Measurements from ENCODE around the gene DNAI7.

DNAI7 gene

GRCh38 chr12:25101092-25101445, 93.9 kb downstream of the DNAI7 start:
- H3K4me3 Mint-ChIP-seq = no peak overlapping the region
- H3K27ac Mint-ChIP-seq = no peak overlapping the region
- H3K27me3 Mint-ChIP-seq = no peaks in the 10 kb centered on the region

GRCh38 chr12:25100194-25101091, 94.5 kb downstream of the DNAI7 start:
- Mint-ChIP-seq H3K27me3 (no peaks in the 10 kb centered on the region), H3K36me3 (ENCODE audit: low read depth) (peaks cover 45% of the 10 kb centered on the region), H3K27ac (no peak overlapping the region), H3K4me1 (ENCODE audit: low read depth) (peaks cover 3% of the 10 kb centered on the region), H3K9me3 (no peaks in the 10 kb centered on the region), H3K4me3 (no peak overlapping the region)
- no peak for DNase-seq

More at GRCh38 chr12:25101092-25101445, 93.9 kb downstream of the DNAI7 start:
- H3K4me1 Mint-ChIP-seq (ENCODE audit: low read depth) = peaks cover 3% of the 10 kb centered on the region
- DNase-seq = no peak
- H3K36me3 Mint-ChIP-seq (ENCODE audit: low read depth) = peaks cover 42% of the 10 kb centered on the region
- no peaks in the 10 kb centered on the region for H3K9me3 Mint-ChIP-seq

- Mint-ChIP-seq H3K36me3 (ENCODE audit: low read depth) (peaks cover 51% of the 10 kb centered on the region), H3K27me3 (no peaks in the 10 kb centered on the region), H3K27ac (no peak overlapping the region), H3K9me3 (no peaks in the 10 kb centered on the region), H3K4me3 (no peak overlapping the region), H3K4me1 (ENCODE audit: low read depth) (peaks cover 3% of the 10 kb centered on the region)
- DNase-seq = no peak
Observed at GRCh38 chr12:25099010-25099409, 96.0 kb downstream of the DNAI7 start.

GRCh38 chr12:25089738-25090137, 105.2 kb downstream of the DNAI7 start:
- Mint-ChIP-seq H3K36me3 (ENCODE audit: low read depth) (peaks cover 81% of the 10 kb centered on the region), H3K4me1 (ENCODE audit: low read depth) (peaks cover 31% of the 10 kb centered on the region), H3K9me3 (peaks cover 5% of the 10 kb centered on the region), H3K27ac (peak overlapping the region; percentile 54), H3K4me3 (no peak overlapping the region), H3K27me3 (no peaks in the 10 kb centered on the region)
- DNase-seq = no peak

- H3K27me3 Mint-ChIP-seq = no peaks in the 10 kb centered on the region
- H3K36me3 Mint-ChIP-seq (ENCODE audit: low read depth) = peaks cover 76% of the 10 kb centered on the region
- peak overlapping the region; percentile 44 for H3K27ac Mint-ChIP-seq
- H3K4me1 Mint-ChIP-seq (ENCODE audit: low read depth) = peaks cover 31% of the 10 kb centered on the region
- DNase-seq = no peak
- no peak overlapping the region for H3K4me3 Mint-ChIP-seq
- no peaks in the 10 kb centered on the region for H3K9me3 Mint-ChIP-seq
Observed at GRCh38 chr12:25087596-25087995, 107.4 kb downstream of the DNAI7 start.

GRCh38 chr12:25084816-25085215, 110.1 kb downstream of the DNAI7 start:
- H3K9me3 Mint-ChIP-seq = no peaks in the 10 kb centered on the region
- H3K4me3 Mint-ChIP-seq = no peak overlapping the region
- H3K27me3 Mint-ChIP-seq = no peaks in the 10 kb centered on the region
- DNase-seq = no peak
- no peak overlapping the region for H3K27ac Mint-ChIP-seq
- peaks cover 17% of the 10 kb centered on the region for H3K4me1 Mint-ChIP-seq (ENCODE audit: low read depth)
- H3K36me3 Mint-ChIP-seq (ENCODE audit: low read depth) = peaks cover 71% of the 10 kb centered on the region

GRCh38 chr12:25083211-25083610, 111.7 kb downstream of the DNAI7 start:
- Mint-ChIP-seq H3K27me3 (no peaks in the 10 kb centered on the region), H3K9me3 (no peaks in the 10 kb centered on the region), H3K27ac (no peak overlapping the region), H3K4me3 (no peak overlapping the region), H3K4me1 (ENCODE audit: low read depth) (peaks cover 9% of the 10 kb centered on the region), H3K36me3 (ENCODE audit: low read depth) (peaks cover 76% of the 10 kb centered on the region)
- DNase-seq = no peak

GRCh38 chr12:25082628-25083027, 112.3 kb downstream of the DNAI7 start:
- no peak for DNase-seq
- Mint-ChIP-seq H3K36me3 (ENCODE audit: low read depth) (peaks cover 71% of the 10 kb centered on the region), H3K4me3 (no peak overlapping the region), H3K4me1 (ENCODE audit: low read depth) (peaks cover 3% of the 10 kb centered on the region), H3K9me3 (no peaks in the 10 kb centered on the region), H3K27ac (no peak overlapping the region), H3K27me3 (no peaks in the 10 kb centered on the region)

GRCh38 chr12:25079393-25079792, 115.6 kb downstream of the DNAI7 start:
- Mint-ChIP-seq H3K27me3 (no peaks in the 10 kb centered on the region), H3K9me3 (no peaks in the 10 kb centered on the region), H3K27ac (no peak overlapping the region), H3K36me3 (ENCODE audit: low read depth) (peaks cover 42% of the 10 kb centered on the region), H3K4me1 (ENCODE audit: low read depth) (peaks cover 11% of the 10 kb centered on the region), H3K4me3 (no peak overlapping the region)
- DNase-seq = no peak

- Mint-ChIP-seq H3K27ac (no peak overlapping the region), H3K36me3 (ENCODE audit: low read depth) (peaks cover 46% of the 10 kb centered on the region), H3K4me1 (ENCODE audit: low read depth) (peaks cover 28% of the 10 kb centered on the region), H3K27me3 (no peaks in the 10 kb centered on the region), H3K4me3 (no peak overlapping the region), H3K9me3 (no peaks in the 10 kb centered on the region)
- no peak for DNase-seq
Observed at GRCh38 chr12:25074954-25075353, 120.0 kb downstream of the DNAI7 start.

- no peaks in the 10 kb centered on the region for H3K9me3 Mint-ChIP-seq
- no peak overlapping the region for H3K4me3 Mint-ChIP-seq
- DNase-seq = no peak
- H3K4me1 Mint-ChIP-seq (ENCODE audit: low read depth) = peaks cover 29% of the 10 kb centered on the region
- peaks cover 48% of the 10 kb centered on the region for H3K36me3 Mint-ChIP-seq (ENCODE audit: low read depth)
- no peak overlapping the region for H3K27ac Mint-ChIP-seq
- H3K27me3 Mint-ChIP-seq = no peaks in the 10 kb centered on the region
Observed at GRCh38 chr12:25074113-25074512, 120.8 kb downstream of the DNAI7 start.

- no peak overlapping the region for H3K27ac Mint-ChIP-seq
- peaks cover 33% of the 10 kb centered on the region for H3K4me1 Mint-ChIP-seq (ENCODE audit: low read depth)
- no peak overlapping the region for H3K4me3 Mint-ChIP-seq
- H3K36me3 Mint-ChIP-seq (ENCODE audit: low read depth) = peaks cover 54% of the 10 kb centered on the region
- DNase-seq = no peak
- no peaks in the 10 kb centered on the region for H3K9me3 Mint-ChIP-seq
- no peaks in the 10 kb centered on the region for H3K27me3 Mint-ChIP-seq
Observed at GRCh38 chr12:25072906-25073650, 121.9 kb downstream of the DNAI7 start.

- Mint-ChIP-seq H3K27ac (no peak overlapping the region), H3K36me3 (ENCODE audit: low read depth) (peaks cover 69% of the 10 kb centered on the region), H3K9me3 (no peaks in the 10 kb centered on the region), H3K4me3 (no peak overlapping the region), H3K27me3 (no peaks in the 10 kb centered on the region), H3K4me1 (ENCODE audit: low read depth) (peaks cover 40% of the 10 kb centered on the region)
- no peak for DNase-seq
Observed at GRCh38 chr12:25071366-25071765, 123.6 kb downstream of the DNAI7 start.

- H3K27me3 Mint-ChIP-seq = no peaks in the 10 kb centered on the region
- peaks cover 84% of the 10 kb centered on the region for H3K36me3 Mint-ChIP-seq (ENCODE audit: low read depth)
- H3K4me1 Mint-ChIP-seq (ENCODE audit: low read depth) = peaks cover 30% of the 10 kb centered on the region
- no peak overlapping the region for H3K27ac Mint-ChIP-seq
- no peak for DNase-seq
- no peaks in the 10 kb centered on the region for H3K9me3 Mint-ChIP-seq
- no peak overlapping the region for H3K4me3 Mint-ChIP-seq
Observed at GRCh38 chr12:25069224-25069623, 125.7 kb downstream of the DNAI7 start.

- no peak for DNase-seq
- Mint-ChIP-seq H3K4me1 (ENCODE audit: low read depth) (peaks cover 41% of the 10 kb centered on the region), H3K27ac (no peak overlapping the region), H3K36me3 (ENCODE audit: low read depth) (peaks cover 69% of the 10 kb centered on the region), H3K9me3 (no peaks in the 10 kb centered on the region), H3K27me3 (no peaks in the 10 kb centered on the region), H3K4me3 (no peak overlapping the region)
Observed at GRCh38 chr12:25065035-25065434, 129.9 kb downstream of the DNAI7 start.

Data from activated T-cell treated with anti-CD3 and anti-CD28 coated beads, Interleukin-2, amount 50 U/mL, for 24 hours (primary cell).